Activated CD8-positive, alpha-beta memory T cell treated with anti-CD3 and anti-CD28 coated beads, Interleukin-2, amount 10 ng/mL, durations not matched to agents 7 days and 5 days (primary cell): ENCODE measurements around the gene BCKDK. TPM values are rescaled to one million over a fixed set of nuclear protein-coding genes. Genes with fewer than 3 reads are reported as not detected.
"Not testable (repeated sequence)": the region's sequence is repeated elsewhere in the genome, so short reads cannot be mapped to it uniquely, and the experiment has no call there.

Experiments used
- ATAC-seq: fragments of 150-1000 bp; cut with Tn5 transposase; one replicate; pipeline ENCODE4 v1.10.0; 2021; ENCODE audit warnings: moderate library complexity
- CTCF ChIA-PET: fragments of 350-600 bp; sonication (Branson Sonifier 250); formaldehyde crosslinking; loops from one replicate; lab custom pipeline; 2021; ENCODE audit warnings: antibody characterized with exemption; lab: Charles Lee
- DNase-seq: peaks from one replicate; pipeline ENCODE4 v3.0.0-alpha.2; 2020
- H3K27ac Mint-ChIP-seq: one replicate; pipeline ENCODE4 v1.8.0; 2021; ENCODE audit warnings: mild to moderate bottlenecking, mixed read lengths
- H3K27me3 Mint-ChIP-seq: one replicate; pipeline ENCODE4 v1.8.0; 2021; ENCODE audit warnings: mixed read lengths
- H3K36me3 Mint-ChIP-seq: one replicate; pipeline ENCODE4 v1.8.0; 2021; ENCODE audit warnings: mild to moderate bottlenecking, mixed read lengths
- H3K4me1 Mint-ChIP-seq: one replicate; pipeline ENCODE4 v1.8.0; 2021; ENCODE audit warnings: mixed read lengths
- H3K4me3 Mint-ChIP-seq: one replicate; pipeline ENCODE4 v1.8.0; 2021; ENCODE audit warnings: mild to moderate bottlenecking, moderate library complexity, mixed read lengths
- H3K9me3 Mint-ChIP-seq: one replicate; pipeline ENCODE4 v1.8.0; 2022; ENCODE audit warnings: low read depth, mixed read lengths
- total RNA-seq, 2 experiments: library from RNA; stranded (reverse); gene quantifications; one replicate each; pipeline ENCODE4 v1.2.3, GENCODE V29; 2021

BCKDK gene
- total RNA-seq, 2 experiments from 2014 or later, result 34.7 to 35.4 TPM

- H3K9me3 Mint-ChIP-seq, result no peaks in the 10 kb centered on the region
- CTCF ChIA-PET, result interaction anchor here (1.6 kb wide), 1 partner anchor 13 kb away, joined by 4 read pairs; no protein-coding TSS in a partner anchor
- H3K4me1 Mint-ChIP-seq, result peaks cover 24% of the 10 kb centered on the region
- no peak for ATAC-seq
- no peak overlapping the region for H3K4me3 Mint-ChIP-seq
- H3K36me3 Mint-ChIP-seq, result peaks cover 6% of the 10 kb centered on the region
- no peak overlapping the region for H3K27ac Mint-ChIP-seq
- no peaks in the 10 kb centered on the region for H3K27me3 Mint-ChIP-seq
- no peak for DNase-seq
These were observed 17.6 kb upstream of the BCKDK start for GRCh38 chr16:31090540-31090939.

- Mint-ChIP-seq H3K27ac (no peak overlapping the region), H3K27me3 (no peaks in the 10 kb centered on the region), H3K4me1 (peaks cover 30% of the 10 kb centered on the region), H3K36me3 (peaks cover 6% of the 10 kb centered on the region), H3K4me3 (no peak overlapping the region), H3K9me3 (no peaks in the 10 kb centered on the region)
- CTCF ChIA-PET, result interaction anchor here (1.1 to 11.2 kb wide), 2 partner anchors 13 to 107 kb away, joined by 3 to 97 read pairs; partner anchors contain the start of gene HSD3B7
- no peak for ATAC-seq
- no peak for DNase-seq
These were observed 15.9 kb upstream of the BCKDK start for GRCh38 chr16:31092330-31092729.

GRCh38 chr16:31093132-31093703, 15.0 kb upstream of the BCKDK start:
- Mint-ChIP-seq H3K27ac (no peak overlapping the region), H3K27me3 (no peaks in the 10 kb centered on the region), H3K36me3 (peaks cover 6% of the 10 kb centered on the region), H3K4me3 (peak overlapping the region; percentile 98), H3K4me1 (peaks cover 30% of the 10 kb centered on the region), H3K9me3 (no peaks in the 10 kb centered on the region)
- CTCF ChIA-PET, result interaction anchor here (1.1 to 11.2 kb wide), 5 partner anchors 14 to 140 kb away, joined by 3 to 97 read pairs (median 7); partner anchors contain the start of genes HSD3B7, ZNF646 and ZNF668
- DNase-seq (peak; percentile 51), ATAC-seq (no peak)

GRCh38 chr16:31094088-31094423, 14.1 kb upstream of the BCKDK start:
- peak; percentile 4 for ATAC-seq
- Mint-ChIP-seq H3K4me1 (peaks cover 30% of the 10 kb centered on the region), H3K27me3 (no peaks in the 10 kb centered on the region), H3K9me3 (no peaks in the 10 kb centered on the region), H3K4me3 (peak overlapping the region; percentile 98), H3K27ac (peak overlapping the region; percentile 90), H3K36me3 (peaks cover 5% of the 10 kb centered on the region)
- no peak for DNase-seq
- CTCF ChIA-PET, result interaction anchor here (0.7 to 11.2 kb wide), 5 partner anchors 14 to 141 kb away, joined by 3 to 97 read pairs (median 7); partner anchors contain the start of genes HSD3B7, ZNF646 and ZNF668

- peak; percentile 93 for DNase-seq
- CTCF ChIA-PET, result interaction anchor here (0.7 to 11.2 kb wide), 8 partner anchors 9 to 153 kb away, joined by 3 to 97 read pairs (median 4); partner anchors contain the start of genes HSD3B7, ZNF646 and ZNF668
- Mint-ChIP-seq H3K4me3 (peak within 1 kb of the TSS; percentile 98), H3K27ac (peak within 1 kb of the TSS; percentile 90), H3K36me3 (peaks cover 4% of the 10 kb centered on the region), H3K9me3 (no peaks in the 10 kb centered on the region), H3K27me3 (no peaks in the 10 kb centered on the region), H3K4me1 (peaks cover 30% of the 10 kb centered on the region)
- ATAC-seq, result peak; percentile 88
These were observed 13.6 kb upstream of the BCKDK start, which contains the start of gene VKORC1 for GRCh38 chr16:31094424-31095120. VKORC1 (minus strand) TSS chr16:31094797; CDS start chr16:31094729, 68 bp downstream.

- no peak for ATAC-seq
- Mint-ChIP-seq H3K9me3 (no peaks in the 10 kb centered on the region), H3K4me1 (peaks cover 10% of the 10 kb centered on the region), H3K27ac (no peak overlapping the region), H3K27me3 (no peaks in the 10 kb centered on the region), H3K4me3 (no peak overlapping the region), H3K36me3 (no peaks in the 10 kb centered on the region)
- CTCF ChIA-PET, result interaction anchor here (0.8 to 11.2 kb wide), 3 partner anchors 17 to 146 kb away, joined by 3 to 97 read pairs (median 4); partner anchors contain the start of genes HSD3B7 and KAT8
- no peak for DNase-seq
These were observed 8.1 kb upstream of the BCKDK start for GRCh38 chr16:31099860-31100638.

- not testable (repeated sequence) for ATAC-seq
These were observed 7.1 kb upstream of the BCKDK start for GRCh38 chr16:31100876-31101641.

GRCh38 chr16:31105677-31106213, 2.4 kb upstream of the BCKDK start:
- Mint-ChIP-seq H3K27ac (peak overlapping the region; percentile 75), H3K36me3 (peaks cover 10% of the 10 kb centered on the region), H3K4me1 (peaks cover 22% of the 10 kb centered on the region), H3K9me3 (no peaks in the 10 kb centered on the region), H3K4me3 (no peak overlapping the region), H3K27me3 (no peaks in the 10 kb centered on the region)
- peak; percentile 59 for ATAC-seq
- DNase-seq, result peak; percentile 89
- CTCF ChIA-PET, result no interaction called here

More at GRCh38 chr16:31100876-31101641, 7.1 kb upstream of the BCKDK start:
- not testable (repeated sequence) for H3K36me3 Mint-ChIP-seq, H3K27ac Mint-ChIP-seq, H3K4me1 Mint-ChIP-seq, H3K4me3 Mint-ChIP-seq, DNase-seq, H3K9me3 Mint-ChIP-seq, H3K27me3 Mint-ChIP-seq
- CTCF ChIA-PET, result interaction anchor here (1.0 to 11.2 kb wide), 3 partner anchors 12 to 116 kb away, joined by 4 to 97 read pairs (median 4); partner anchors contain the start of genes HSD3B7 and KAT8

- H3K27me3 Mint-ChIP-seq, result no peaks in the 10 kb centered on the region
These were observed 1.4 kb upstream of the BCKDK start for GRCh38 chr16:31106509-31107464.

GRCh38 chr16:31107465-31107867, 720 bp upstream of the BCKDK start:
- H3K36me3 Mint-ChIP-seq, result peaks cover 15% of the 10 kb centered on the region
- H3K9me3 Mint-ChIP-seq, result no peaks in the 10 kb centered on the region
- peak overlapping the region; percentile 80 for H3K4me3 Mint-ChIP-seq
- CTCF ChIA-PET, result interaction anchor here (1.1 to 2.0 kb wide), 3 partner anchors 9 to 35 kb away, joined by 3 to 11 read pairs (median 4); partner anchors contain the start of gene KAT8
- no peaks in the 10 kb centered on the region for H3K27me3 Mint-ChIP-seq
- DNase-seq, result peak; percentile 51
- H3K27ac Mint-ChIP-seq, result peak overlapping the region; percentile 86
- H3K4me1 Mint-ChIP-seq, result peaks cover 22% of the 10 kb centered on the region
- ATAC-seq, result peak; percentile 22

More at GRCh38 chr16:31106509-31107464, 1.4 kb upstream of the BCKDK start:
- H3K27ac Mint-ChIP-seq, result peak overlapping the region; percentile 86
- H3K4me1 Mint-ChIP-seq, result peaks cover 22% of the 10 kb centered on the region
- no peaks in the 10 kb centered on the region for H3K9me3 Mint-ChIP-seq
- peaks cover 10% of the 10 kb centered on the region for H3K36me3 Mint-ChIP-seq
- no peak for ATAC-seq
- no peak for DNase-seq
- peak overlapping the region; percentile 80 for H3K4me3 Mint-ChIP-seq
- CTCF ChIA-PET, result interaction anchor here (0.7 to 2.0 kb wide), 2 partner anchors 11 to 36 kb away, joined by 3 to 11 read pairs; no protein-coding TSS in a partner anchor
